ENCODE data around the gene GRIP1. TPM values are rescaled to one million over a fixed set of nuclear protein-coding genes. Genes with fewer than 3 reads are reported as not detected.

Gene GRIP1
- total RNA-seq, 4 donors from 2014 or later: 0.18 to 2.1 (median 0.34) TPM

- in situ Hi-C loops (cut with MboI; ENCODE audit: low sequenced_read_pairs in 4 of 4) (no loop called here), intact Hi-C loops (cut with DNase I; ENCODE audit: low total_unique reads) (no loop called here)
- DNase-seq: no peak
- Histone ChIP-seq H3K4me3 (no peak overlapping the region), H3K27ac (no peak overlapping the region), H3K9me3 (no peaks in the 10 kb centered on the region), H3K36me3 (no peaks in the 10 kb centered on the region), H3K4me1 (no peaks in the 10 kb centered on the region), H3K27me3 (no peaks in the 10 kb centered on the region)
- ATAC-seq: no peak
- TF ChIP-seq POLR2A (IDR thresholded peaks at IDR 0.05) (no peak), CTCF (IDR thresholded peaks at IDR 0.05 in 4 of 5, conservative IDR thresholded peaks at IDR 0.05 in 1 of 5) (no peak)
Observed at GRCh38 chr12:66459944-66460482, 218.9 kb downstream of the GRIP1 start.

- no peaks in the 10 kb centered on the region for H3K27me3 ChIP-seq
- no peak overlapping the region for H3K27ac ChIP-seq
- no peaks in the 10 kb centered on the region for H3K9me3 ChIP-seq
- H3K4me3 ChIP-seq: no peak overlapping the region
- no peaks in the 10 kb centered on the region for H3K36me3 ChIP-seq
- in situ Hi-C loops (cut with MboI; ENCODE audit: low sequenced_read_pairs in 4 of 4): no loop called here
- TF ChIP-seq CTCF (IDR thresholded peaks at IDR 0.05 in 4 of 5, conservative IDR thresholded peaks at IDR 0.05 in 1 of 5) (no peak), POLR2A (IDR thresholded peaks at IDR 0.05) (no peak)
- no peak for ATAC-seq
- intact Hi-C loops (cut with DNase I; ENCODE audit: low total_unique reads): no loop called here
- H3K4me1 ChIP-seq: no peaks in the 10 kb centered on the region
- no peak for DNase-seq
Observed at GRCh38 chr12:66456612-66457011, 222.3 kb downstream of the GRIP1 start.

DNA sequence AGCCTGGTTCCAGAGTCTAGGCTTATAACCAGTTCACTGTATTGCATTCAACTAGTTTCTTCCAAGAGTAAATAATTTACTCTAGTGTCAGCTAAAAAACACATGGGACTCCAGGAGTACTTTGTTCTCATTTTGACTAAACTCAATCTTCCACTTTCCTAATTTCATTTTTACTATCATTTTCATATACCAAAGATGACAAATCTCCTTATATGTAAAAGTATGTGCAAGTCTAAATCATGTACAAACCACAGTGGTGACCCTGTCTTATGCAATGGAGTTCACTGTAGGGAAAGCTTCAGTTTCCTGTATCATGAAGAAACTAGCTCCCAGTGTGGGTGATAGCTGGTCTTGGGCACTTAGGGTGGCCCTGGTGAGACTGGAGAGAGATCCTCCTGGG, 225.0 kb downstream of the GRIP1 start:
- Histone ChIP-seq H3K36me3 (no peaks in the 10 kb centered on the region), H3K4me3 (no peak overlapping the region), H3K4me1 (no peaks in the 10 kb centered on the region), H3K27me3 (no peaks in the 10 kb centered on the region), H3K9me3 (no peaks in the 10 kb centered on the region), H3K27ac (no peak overlapping the region)
- DNase-seq: no peak
- TF ChIP-seq CTCF (IDR thresholded peaks at IDR 0.05 in 4 of 5, conservative IDR thresholded peaks at IDR 0.05 in 1 of 5): no peak
- no peak for TF ChIP-seq POLR2A (IDR thresholded peaks at IDR 0.05)
- intact Hi-C loops (cut with DNase I; ENCODE audit: low total_unique reads) (no loop called here), in situ Hi-C loops (cut with MboI; ENCODE audit: low sequenced_read_pairs in 4 of 4) (no loop called here)
- no peak for ATAC-seq

DNA sequence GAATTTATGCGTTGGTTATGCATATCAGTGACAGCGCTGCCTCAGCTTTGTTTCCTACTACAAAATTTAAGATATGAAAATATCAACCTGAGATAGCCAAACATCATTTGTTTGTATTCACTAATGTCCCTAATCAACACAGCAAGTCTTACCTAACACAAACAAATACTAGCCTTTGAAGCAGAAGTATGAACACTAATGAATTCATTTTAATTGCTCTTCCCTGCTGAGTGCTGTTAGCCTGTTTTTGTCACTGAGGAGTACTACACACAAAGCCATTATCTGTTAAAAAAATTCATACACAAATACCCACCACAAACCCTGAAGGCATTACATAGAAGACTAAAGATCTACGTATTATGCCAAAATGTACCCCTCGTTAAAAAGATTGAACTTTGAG, 225.8 kb downstream of the GRIP1 start:
- no peak for TF ChIP-seq POLR2A (IDR thresholded peaks at IDR 0.05)
- TF ChIP-seq CTCF (IDR thresholded peaks at IDR 0.05 in 4 of 5, conservative IDR thresholded peaks at IDR 0.05 in 1 of 5): no peak
- Histone ChIP-seq H3K4me3 (no peak overlapping the region), H3K4me1 (no peaks in the 10 kb centered on the region), H3K27ac (no peak overlapping the region), H3K36me3 (no peaks in the 10 kb centered on the region), H3K27me3 (no peaks in the 10 kb centered on the region), H3K9me3 (no peaks in the 10 kb centered on the region)
- in situ Hi-C loops (cut with MboI; ENCODE audit: low sequenced_read_pairs in 4 of 4) (no loop called here), intact Hi-C loops (cut with DNase I; ENCODE audit: low total_unique reads) (no loop called here)
- no peak for DNase-seq
- ATAC-seq: no peak

- no peak overlapping the region for H3K27ac ChIP-seq
- ATAC-seq: no peak
- TF ChIP-seq POLR2A (IDR thresholded peaks at IDR 0.05) (no peak), CTCF (IDR thresholded peaks at IDR 0.05 in 4 of 5, conservative IDR thresholded peaks at IDR 0.05 in 1 of 5) (no peak)
- no peak overlapping the region for H3K4me3 ChIP-seq
- no peaks in the 10 kb centered on the region for H3K9me3 ChIP-seq
- H3K27me3 ChIP-seq: no peaks in the 10 kb centered on the region
- in situ Hi-C loops (cut with MboI; ENCODE audit: low sequenced_read_pairs in 4 of 4) (no loop called here), intact Hi-C loops (cut with DNase I; ENCODE audit: low total_unique reads) (no loop called here)
- DNase-seq: no peak
- no peaks in the 10 kb centered on the region for H3K36me3 ChIP-seq
- no peaks in the 10 kb centered on the region for H3K4me1 ChIP-seq
Observed at GRCh38 chr12:66449531-66449930, 229.3 kb downstream of the GRIP1 start.
